GM12874 (cell line): ENCODE data around the gene CRYBG1.

ENCODE experiments used
- CTCF ChIP-seq: IDR thresholded peaks from 2 replicates; pipeline ENCODE4 v1.5.1; 2011; ENCODE audit warnings: low read depth, mild to moderate bottlenecking, control low read depth, low read length, moderate library complexity; ENCODE audit not compliant: insufficient read depth

CRYBG1 gene

GRCh38 chr6:106379951-106380350 is 19.4 kb downstream of the CRYBG1 start:
- no peak for TF ChIP-seq CTCF

GRCh38 chr6:106380407-106380806 is 19.9 kb downstream of the CRYBG1 start:
- no peak for TF ChIP-seq CTCF

GRCh38 chr6:106381223-106381622 is 20.7 kb downstream of the CRYBG1 start:
- TF ChIP-seq CTCF = no peak

GRCh38 chr6:106381881-106382280 is 21.4 kb downstream of the CRYBG1 start:
- no peak for TF ChIP-seq CTCF

- no peak for TF ChIP-seq CTCF
These were observed 23.1 kb downstream of the CRYBG1 start for GRCh38 chr6:106383573-106383972.

GRCh38 chr6:106385530-106385929 is 25.0 kb downstream of the CRYBG1 start:
- TF ChIP-seq CTCF = no peak

- no peak for TF ChIP-seq CTCF
These were observed 27.4 kb downstream of the CRYBG1 start for GRCh38 chr6:106387875-106388274.

- no peak for TF ChIP-seq CTCF
These were observed 29.6 kb downstream of the CRYBG1 start for GRCh38 chr6:106390088-106390487.
